RWPE2 (cell line): ENCODE results near the gene ASCL1.

Experiments used
- ATAC-seq: fragments of 200-7000 bp; cut with Tn5 transposase; 3 replicates; pipeline ENCODE4 v1.9.1; 2021; ENCODE audit warnings: low read depth
- DNase-seq: peaks from one replicate; pipeline ENCODE4 v3.0.0-alpha.2; 2020; ENCODE audit warnings: low spot score
- H3K27ac ChIP-seq: fragments of 450-650 bp; 2 replicates; pipeline ENCODE4 v1.5.1; 2017; ENCODE audit warnings: mild to moderate bottlenecking; ENCODE audit not compliant: poor library complexity, severe bottlenecking
- H3K27me3 ChIP-seq: fragments of 250-450 bp; sonication (Bioruptor Pico); 2 replicates; pipeline ENCODE4 v1.5.1; 2021; ENCODE audit warnings: mild to moderate bottlenecking, moderate library complexity; ENCODE audit not compliant: insufficient read depth, poor library complexity, severe bottlenecking
- H3K36me3 ChIP-seq: fragments of 250-450 bp; sonication (Bioruptor Pico); 2 replicates; pipeline ENCODE4 v1.5.1; 2020; ENCODE audit warnings: low read depth, mild to moderate bottlenecking, moderate library complexity
- H3K4me1 ChIP-seq: fragments of 250-450 bp; sonication (Bioruptor Pico); 2 replicates; pipeline ENCODE4 v1.5.1; 2021; ENCODE audit warnings: mild to moderate bottlenecking, moderate library complexity; ENCODE audit not compliant: insufficient read depth, poor library complexity, severe bottlenecking
- H3K4me3 ChIP-seq: fragments of 250-450 bp; sonication (Bioruptor Pico); 2 replicates; pipeline ENCODE4 v1.5.1; 2021; ENCODE audit warnings: mild to moderate bottlenecking, moderate library complexity; ENCODE audit not compliant: severe bottlenecking
- H3K9me3 ChIP-seq: fragments of 250-450 bp; sonication (Bioruptor Pico); 2 replicates; pipeline ENCODE4 v1.5.1; 2021; ENCODE audit warnings: mild to moderate bottlenecking, moderate library complexity; ENCODE audit not compliant: severe bottlenecking
- TF ChIP-seq, protein P1 (sequence below): fragments of 450-650 bp; IDR thresholded peaks from one replicate; pipeline ENCODE4 v1.5.1; 2017; ENCODE audit warnings: mild to moderate bottlenecking, moderate library complexity; ENCODE audit not compliant: poor library complexity, severe bottlenecking

The ASCL1 gene

DNA sequence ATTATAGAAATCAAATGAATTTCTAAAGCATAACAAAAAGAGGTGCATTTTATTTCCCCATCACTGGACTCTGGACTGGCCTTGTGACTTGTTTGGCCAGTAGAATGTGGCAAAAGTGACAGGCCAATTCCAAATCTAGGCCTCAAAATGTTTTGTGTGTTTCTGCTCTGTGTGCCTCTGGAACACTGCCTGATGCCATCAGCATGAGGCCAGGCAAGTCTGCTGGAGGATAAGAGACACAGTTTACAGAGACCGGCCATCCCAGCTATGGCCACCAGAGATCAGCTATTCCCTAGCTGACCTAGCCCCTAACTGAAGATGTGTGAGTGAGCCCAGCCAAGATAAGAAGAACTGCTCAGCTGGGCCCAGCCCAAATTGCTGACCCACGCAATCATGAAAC, 32.9 kb downstream of the ASCL1 start:
- no peak for ATAC-seq

DNA sequence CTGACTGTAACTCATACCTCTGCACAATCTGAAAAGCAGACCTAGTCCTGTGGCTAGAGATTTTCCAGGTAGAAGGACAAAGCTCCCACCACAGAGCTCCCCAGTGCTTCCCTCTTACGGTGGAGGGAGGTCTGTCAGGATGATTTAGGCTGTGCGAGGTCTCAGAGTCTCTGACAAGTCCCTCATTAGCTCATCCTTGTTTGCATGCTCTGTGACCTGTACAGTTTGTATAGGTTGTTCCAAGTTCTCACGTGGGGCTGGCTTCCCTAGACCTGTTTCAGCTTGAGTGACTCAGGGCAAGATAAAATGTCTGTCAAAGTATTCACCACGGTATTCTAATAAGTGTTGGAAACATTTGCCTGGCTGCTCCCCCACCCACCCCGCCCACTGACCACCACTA, 34.8 kb downstream of the ASCL1 start:
- no peak overlapping the region for H3K4me3 ChIP-seq
- DNase-seq = no peak
- no peaks in the 10 kb centered on the region for H3K9me3 ChIP-seq
- TF ChIP-seq, protein P1, sequence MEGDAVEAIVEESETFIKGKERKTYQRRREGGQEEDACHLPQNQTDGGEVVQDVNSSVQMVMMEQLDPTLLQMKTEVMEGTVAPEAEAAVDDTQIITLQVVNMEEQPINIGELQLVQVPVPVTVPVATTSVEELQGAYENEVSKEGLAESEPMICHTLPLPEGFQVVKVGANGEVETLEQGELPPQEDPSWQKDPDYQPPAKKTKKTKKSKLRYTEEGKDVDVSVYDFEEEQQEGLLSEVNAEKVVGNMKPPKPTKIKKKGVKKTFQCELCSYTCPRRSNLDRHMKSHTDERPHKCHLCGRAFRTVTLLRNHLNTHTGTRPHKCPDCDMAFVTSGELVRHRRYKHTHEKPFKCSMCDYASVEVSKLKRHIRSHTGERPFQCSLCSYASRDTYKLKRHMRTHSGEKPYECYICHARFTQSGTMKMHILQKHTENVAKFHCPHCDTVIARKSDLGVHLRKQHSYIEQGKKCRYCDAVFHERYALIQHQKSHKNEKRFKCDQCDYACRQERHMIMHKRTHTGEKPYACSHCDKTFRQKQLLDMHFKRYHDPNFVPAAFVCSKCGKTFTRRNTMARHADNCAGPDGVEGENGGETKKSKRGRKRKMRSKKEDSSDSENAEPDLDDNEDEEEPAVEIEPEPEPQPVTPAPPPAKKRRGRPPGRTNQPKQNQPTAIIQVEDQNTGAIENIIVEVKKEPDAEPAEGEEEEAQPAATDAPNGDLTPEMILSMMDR = no peak
- no peak overlapping the region for H3K27ac ChIP-seq
- H3K4me1 ChIP-seq = no peaks in the 10 kb centered on the region
- H3K36me3 ChIP-seq = no peaks in the 10 kb centered on the region
- no peaks in the 10 kb centered on the region for H3K27me3 ChIP-seq
- no peak for ATAC-seq

More for the DNA sequence above, 32.9 kb downstream of the ASCL1 start:
- H3K36me3 ChIP-seq = no peaks in the 10 kb centered on the region
- H3K27ac ChIP-seq = no peak overlapping the region
- H3K9me3 ChIP-seq = no peaks in the 10 kb centered on the region
- no peak overlapping the region for H3K4me3 ChIP-seq
- peaks cover 4% of the 10 kb centered on the region for H3K27me3 ChIP-seq
- no peaks in the 10 kb centered on the region for H3K4me1 ChIP-seq
- TF ChIP-seq, protein P1 = no peak
- DNase-seq = no peak

DNA sequence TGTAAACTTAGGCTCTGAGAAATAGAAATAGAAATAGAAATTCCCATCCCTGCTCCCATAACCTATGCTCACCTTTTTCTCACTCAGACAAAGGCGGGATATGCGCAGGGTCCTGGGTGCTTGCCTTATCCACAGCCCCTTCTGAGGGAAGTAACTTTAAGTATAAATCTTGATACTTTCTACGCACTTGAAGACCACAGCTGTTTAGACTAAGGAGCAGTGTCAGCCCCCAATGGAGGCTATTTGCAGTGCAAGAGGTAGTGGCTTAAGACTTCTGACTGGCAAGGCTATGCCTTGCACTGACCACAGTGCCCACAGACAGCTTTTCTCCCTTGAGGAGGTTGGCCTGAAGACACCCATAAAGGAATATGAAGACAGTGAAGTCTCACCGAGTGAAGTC, 35.2 kb downstream of the ASCL1 start:
- DNase-seq (no peak), ATAC-seq (no peak)
- Histone ChIP-seq H3K36me3 (no peaks in the 10 kb centered on the region), H3K9me3 (no peaks in the 10 kb centered on the region), H3K27me3 (no peaks in the 10 kb centered on the region), H3K27ac (no peak overlapping the region), H3K4me3 (no peak overlapping the region), H3K4me1 (no peaks in the 10 kb centered on the region)
- TF ChIP-seq, protein P1 = no peak

DNA sequence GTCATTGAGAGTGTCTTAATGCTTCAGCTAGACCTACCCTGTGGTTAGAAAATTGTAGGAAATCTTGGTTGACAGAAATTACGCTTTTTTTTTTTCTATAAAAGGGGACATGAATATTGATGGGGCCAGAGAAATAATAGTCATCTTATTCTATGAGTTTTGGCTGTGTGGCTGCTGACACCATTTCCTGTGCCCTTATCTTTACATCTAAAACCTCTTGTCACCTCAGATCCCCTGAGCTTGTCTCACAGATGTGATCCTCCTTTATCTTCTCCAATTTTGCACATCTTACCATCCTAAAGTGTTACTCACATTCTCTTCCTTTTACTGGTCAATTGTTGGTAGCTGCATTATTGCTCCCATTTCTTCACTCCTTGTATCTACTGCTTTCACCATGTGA, 36.1 kb downstream of the ASCL1 start:
- H3K36me3 ChIP-seq = no peaks in the 10 kb centered on the region
- ATAC-seq = no peak
- H3K4me3 ChIP-seq = no peak overlapping the region
- TF ChIP-seq, protein P1 = no peak
- H3K27me3 ChIP-seq = no peaks in the 10 kb centered on the region
- no peaks in the 10 kb centered on the region for H3K4me1 ChIP-seq
- no peaks in the 10 kb centered on the region for H3K9me3 ChIP-seq
- H3K27ac ChIP-seq = no peak overlapping the region
- no peak for DNase-seq

DNA sequence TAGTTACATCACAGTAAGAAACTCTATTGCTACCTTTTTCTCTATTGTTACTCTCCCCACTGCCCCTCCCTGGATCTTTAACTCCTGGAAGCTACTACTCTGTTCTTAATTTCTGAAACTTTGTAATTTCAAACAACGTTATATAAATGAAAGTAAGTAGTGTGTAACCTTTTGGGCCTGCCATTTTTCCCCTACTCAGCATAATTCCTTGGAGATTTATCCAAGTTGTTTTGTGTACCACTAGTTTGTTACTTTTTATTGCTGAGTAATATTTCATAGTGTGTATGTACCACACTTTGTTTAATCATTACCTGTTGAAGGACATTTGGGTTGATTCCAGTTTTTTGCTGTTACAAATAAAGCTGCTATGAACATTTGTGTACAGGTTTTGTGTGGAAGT, 37.9 kb downstream of the ASCL1 start:
- no peak for ATAC-seq
- Histone ChIP-seq H3K27me3 (no peaks in the 10 kb centered on the region), H3K4me1 (no peaks in the 10 kb centered on the region), H3K27ac (no peak overlapping the region), H3K36me3 (no peaks in the 10 kb centered on the region), H3K9me3 (no peaks in the 10 kb centered on the region), H3K4me3 (no peak overlapping the region)
- DNase-seq = no peak
- TF ChIP-seq, protein P1 = no peak
